Natural killer cell (primary cell): ENCODE data around the gene PHEX. TPM values are rescaled to one million over a fixed set of nuclear protein-coding genes. Genes with fewer than 3 reads are reported as not detected.

ENCODE experiments used
- ATAC-seq, 3 donors: fragments of 150-1000 bp in 2 of 3; fragments of 200-7000 bp in 1 of 3; cut with Tn5 transposase; 1 replicate in 1 of 3; 2 replicates in 2 of 3; pipeline ENCODE4 v1.10.0; 2021; ENCODE audit warnings: mild to moderate bottlenecking in 2 of 3, moderate library complexity in 2 of 3
- DNase-seq, 2 donors: peaks; one replicate each; pipeline versions ENCODE4 v3.0.0 to v3.0.0-alpha.2; 2013 to 2021; ENCODE audit warnings: mixed read lengths in 1 of 2
- H3K27ac ChIP-seq: one replicate; pipeline ENCODE4 v1.5.1; 2013; ENCODE audit warnings: mild to moderate bottlenecking, low read length
- H3K27me3 ChIP-seq: one replicate; pipeline ENCODE4 v1.6.1; 2013; ENCODE audit warnings: low read length; ENCODE audit not compliant: control insufficient read depth, insufficient read depth
- H3K36me3 ChIP-seq: one replicate; pipeline ENCODE4 v1.6.1; 2013; ENCODE audit warnings: low read length; ENCODE audit not compliant: control insufficient read depth, insufficient read depth
- H3K4me1 ChIP-seq: one replicate; pipeline ENCODE4 v1.6.1; 2013; ENCODE audit warnings: low read length; ENCODE audit not compliant: control insufficient read depth, insufficient read depth
- H3K4me3 ChIP-seq: one replicate; pipeline ENCODE4 v1.5.1; 2013; ENCODE audit warnings: low read length
- H3K9me3 ChIP-seq: one replicate; pipeline ENCODE4 v1.6.1; 2013; ENCODE audit warnings: low read length; ENCODE audit not compliant: control insufficient read depth, insufficient read depth
- H3K27ac Mint-ChIP-seq, 2 donors: one replicate each; pipeline ENCODE4 v1.8.0; 2022; ENCODE audit warnings: mild to moderate bottlenecking in 2 of 2, mixed read lengths in 2 of 2, moderate library complexity in 1 of 2
- H3K27me3 Mint-ChIP-seq, 2 donors: one replicate each; pipeline ENCODE4 v1.8.0; 2022; ENCODE audit warnings: low read depth in 2 of 2, mixed read lengths in 2 of 2
- H3K36me3 Mint-ChIP-seq: one replicate; pipeline ENCODE4 v1.8.0; 2022; ENCODE audit warnings: mixed read lengths
- H3K4me1 Mint-ChIP-seq, 2 donors: one replicate each; pipeline ENCODE4 v1.8.0; 2022; ENCODE audit warnings: mixed read lengths in 2 of 2
- H3K4me3 Mint-ChIP-seq: one replicate; pipeline ENCODE4 v1.8.0; 2022; ENCODE audit warnings: mild to moderate bottlenecking, moderate library complexity, mixed read lengths
- H3K9me3 Mint-ChIP-seq, 2 donors: one replicate each; pipeline ENCODE4 v1.8.0; 2022; ENCODE audit warnings: mixed read lengths in 2 of 2
- CTCF ChIP-seq: fragments of 200-600 bp; IDR thresholded peaks from one replicate; pipeline ENCODE4 v1.8.0; 2022; ENCODE audit warnings: antibody characterized with exemption
- WGBS: methylation state at CpG from one replicate; pipeline ENCODE4 v1.1.7; 2013; ENCODE audit warnings: missing lambda C conversion rate; ENCODE audit not compliant: insufficient coverage; 5-methylcytosine and 5-hydroxymethylcytosine counted together
- intact Hi-C: fragments of 100-400 bp; cut with micrococcal nuclease; formaldehyde crosslinking; loops from one replicate; pipeline ENCODE4 v1.14.2; 2022
- total RNA-seq, 4 donors: library from RNA; stranded (reverse); fragments of 120-200 nt in 1 of 4; gene quantifications; one replicate each; pipeline versions ENCODE4 v1.2.3 to v1.2.4, GENCODE V29; 2013 to 2022

Gene PHEX
- total RNA-seq, 3 donors from 2014 or later (not counting 1 experiment from before 2014, with no cell fraction given), result 0.10 to 0.54 (median 0.25) TPM

- Histone ChIP-seq H3K4me3 (no peak overlapping the region), H3K36me3 (no peaks in the 10 kb centered on the region), H3K27ac (no peak overlapping the region), H3K4me1 (no peaks in the 10 kb centered on the region), H3K27me3 (no peaks in the 10 kb centered on the region), H3K9me3 (no peaks in the 10 kb centered on the region)
- ATAC-seq, result no peak
- no peak for DNase-seq
- H3K27me3 Mint-ChIP-seq, result peaks cover 0 to 12% of the 10 kb centered on the region in 2 donors
- 100% methylated on average over 1 of the region's 2 CpGs for WGBS
- H3K4me3 Mint-ChIP-seq, result no peak overlapping the region
- H3K27ac Mint-ChIP-seq, result no peak overlapping the region
- no peaks in the 10 kb centered on the region for H3K36me3 Mint-ChIP-seq
- TF ChIP-seq CTCF, result no peak
- no peaks in the 10 kb centered on the region for H3K9me3 Mint-ChIP-seq
- intact Hi-C loops, result no loop called here
- H3K4me1 Mint-ChIP-seq, result no peaks in the 10 kb centered on the region
These were observed 41.8 kb downstream of the PHEX start for GRCh38 chrX:22073928-22074327.

- DNase-seq (no peak), ATAC-seq (no peak)
- H3K36me3 Mint-ChIP-seq, result no peaks in the 10 kb centered on the region
- intact Hi-C loops, result no loop called here
- 100% methylated on average over 1 of the region's 2 CpGs for WGBS
- no peak overlapping the region for H3K4me3 Mint-ChIP-seq
- H3K9me3 Mint-ChIP-seq, result no peaks in the 10 kb centered on the region
- Histone ChIP-seq H3K4me1 (no peaks in the 10 kb centered on the region), H3K27ac (no peak overlapping the region), H3K27me3 (no peaks in the 10 kb centered on the region), H3K36me3 (no peaks in the 10 kb centered on the region), H3K9me3 (no peaks in the 10 kb centered on the region), H3K4me3 (no peak overlapping the region)
- H3K27ac Mint-ChIP-seq, result no peak overlapping the region
- peaks cover 2 to 20% of the 10 kb centered on the region in 2 donors for H3K27me3 Mint-ChIP-seq
- peaks cover 0 to 5% of the 10 kb centered on the region in 2 donors for H3K4me1 Mint-ChIP-seq
- no peak for TF ChIP-seq CTCF
These were observed 46.0 kb downstream of the PHEX start for GRCh38 chrX:22078117-22078516.

- peak; percentile 14 to 63 for DNase-seq
- 56% methylated on average over 2 of the region's 7 CpGs for WGBS
- H3K36me3 ChIP-seq, result no peaks in the 10 kb centered on the region
- H3K27me3 ChIP-seq, result no peaks in the 10 kb centered on the region
- H3K9me3 ChIP-seq, result no peaks in the 10 kb centered on the region
- intact Hi-C loops, result no loop called here
- no peak overlapping the region for H3K27ac Mint-ChIP-seq
- no peaks in the 10 kb centered on the region for H3K36me3 Mint-ChIP-seq
- no peak overlapping the region for H3K27ac ChIP-seq
- peak in 1 of 3 donors; percentile 57 for ATAC-seq
- peaks cover 0 to 5% of the 10 kb centered on the region in 2 donors for H3K4me1 Mint-ChIP-seq
- H3K4me3 Mint-ChIP-seq, result no peak overlapping the region
- peaks cover 2 to 21% of the 10 kb centered on the region in 2 donors for H3K27me3 Mint-ChIP-seq
- peak; percentile 57 for TF ChIP-seq CTCF
- H3K9me3 Mint-ChIP-seq, result no peaks in the 10 kb centered on the region
- no peak overlapping the region for H3K4me3 ChIP-seq
- no peaks in the 10 kb centered on the region for H3K4me1 ChIP-seq
These were observed 49.5 kb downstream of the PHEX start for GRCh38 chrX:22081475-22082092.

GRCh38 chrX:22086003-22086402, 53.9 kb downstream of the PHEX start:
- Mint-ChIP-seq H3K4me1 (peaks cover 0 to 5% of the 10 kb centered on the region in 2 donors), H3K4me3 (no peak overlapping the region), H3K27me3 (peaks cover 2 to 33% of the 10 kb centered on the region in 2 donors), H3K27ac (no peak overlapping the region), H3K36me3 (no peaks in the 10 kb centered on the region), H3K9me3 (no peaks in the 10 kb centered on the region)
- no peak for DNase-seq
- no peak for TF ChIP-seq CTCF
- no peaks in the 10 kb centered on the region for H3K36me3 ChIP-seq
- ATAC-seq, result no peak
- H3K27ac ChIP-seq, result no peak overlapping the region
- no peak overlapping the region for H3K4me3 ChIP-seq
- 93% methylated on average over 2 of the region's 4 CpGs for WGBS
- no peaks in the 10 kb centered on the region for H3K9me3 ChIP-seq
- no peaks in the 10 kb centered on the region for H3K27me3 ChIP-seq
- intact Hi-C loops, result no loop called here
- no peaks in the 10 kb centered on the region for H3K4me1 ChIP-seq
